SU-DHL-6 (cell line): ENCODE results near the gene INPP4A.

ENCODE experiments used
- H2AFZ ChIP-seq: fragments of 200-600 bp; sonication (generic); 2 replicates; pipeline ENCODE4 v1.6.1; 2014; ENCODE audit warnings: low read depth, mild to moderate bottlenecking, moderate library complexity, mixed read lengths, antibody characterized with exemption, low read length; ENCODE audit not compliant: severe bottlenecking
- H3F3A ChIP-seq: fragments of 200-600 bp; shearing (Covaris generic); 2 replicates; pipeline ENCODE4 v1.6.0; 2016; ENCODE audit warnings: antibody characterized with exemption, mild to moderate bottlenecking; ENCODE audit not compliant: insufficient read depth
- H3K27ac ChIP-seq: fragments of 200-600 bp; sonication (generic); 2 replicates; pipeline ENCODE4 v1.5.1; 2016; ENCODE audit warnings: low read depth, mild to moderate bottlenecking, low read length, moderate library complexity, mixed read lengths
- H3K27me3 ChIP-seq: fragments of 200-600 bp; sonication (generic), shearing (Covaris generic); 2 replicates; pipeline ENCODE4 v1.6.0; 2014; ENCODE audit warnings: mild to moderate bottlenecking, low read length
- H3K36me3 ChIP-seq: fragments of 200-600 bp; sonication (generic); 2 replicates; pipeline ENCODE4 v1.6.1; 2014; ENCODE audit warnings: mild to moderate bottlenecking, low read length, mixed read lengths
- H3K4me2 ChIP-seq: fragments of 300-600, 200-600 bp; shearing (Covaris generic), sonication (generic); 2 replicates; pipeline ENCODE4 v1.6.0; 2014; ENCODE audit warnings: low read length, low read depth, mild to moderate bottlenecking; ENCODE audit not compliant: poor library complexity, severe bottlenecking
- H3K4me3 ChIP-seq: fragments of 200-600 bp; sonication (generic); 2 replicates; pipeline ENCODE4 v1.5.1; 2014; ENCODE audit warnings: antibody characterized with exemption, low read length, mild to moderate bottlenecking, mixed read lengths; ENCODE audit not compliant: insufficient read depth, poor library complexity, severe bottlenecking
- H3K79me2 ChIP-seq: fragments of 200-600 bp; sonication (generic); 2 replicates; pipeline ENCODE4 v1.6.1; 2014; ENCODE audit warnings: mild to moderate bottlenecking, low read length, moderate library complexity; ENCODE audit not compliant: insufficient read depth
- H3K9ac ChIP-seq: fragments of 200-600 bp; sonication (generic); 2 replicates; pipeline ENCODE4 v1.7.0; 2014; ENCODE audit warnings: mild to moderate bottlenecking, low read length
- H3K9me2 ChIP-seq: fragments of 200-600 bp; sonication (generic); replicated peaks from 2 replicates; pipeline ENCODE4 v1.6.1; 2014; ENCODE audit warnings: low read length; ENCODE audit not compliant: insufficient read depth
- H3K9me3 ChIP-seq: fragments of 200-600 bp; sonication (generic); 2 replicates; pipeline ENCODE4 v1.6.1; 2014; ENCODE audit warnings: low read length, mixed read lengths; ENCODE audit not compliant: insufficient read depth
- H4K20me1 ChIP-seq: fragments of 200-600 bp; sonication (generic); 2 replicates; pipeline ENCODE4 v1.6.1; 2014; ENCODE audit warnings: low read depth, mild to moderate bottlenecking, antibody characterized with exemption, low read length, moderate library complexity, mixed read lengths
- CTCF ChIP-seq: fragments of 200-600 bp; sonication (generic); IDR thresholded peaks from one replicate; pipeline ENCODE4 v1.5.1; 2017; ENCODE audit warnings: antibody characterized with exemption, mild to moderate bottlenecking, low read length, moderate library complexity; ENCODE audit not compliant: insufficient read depth, poor library complexity, severe bottlenecking
- EZH2phosphoT487 ChIP-seq: fragments of 200-600 bp; sonication (generic), shearing (Covaris generic); conservative IDR thresholded peaks from 2 replicates; pipeline ENCODE4 v1.6.1; 2018; ENCODE audit warnings: mild to moderate bottlenecking, antibody characterized with exemption, low read length, moderate library complexity, mixed read lengths

INPP4A gene

DNA sequence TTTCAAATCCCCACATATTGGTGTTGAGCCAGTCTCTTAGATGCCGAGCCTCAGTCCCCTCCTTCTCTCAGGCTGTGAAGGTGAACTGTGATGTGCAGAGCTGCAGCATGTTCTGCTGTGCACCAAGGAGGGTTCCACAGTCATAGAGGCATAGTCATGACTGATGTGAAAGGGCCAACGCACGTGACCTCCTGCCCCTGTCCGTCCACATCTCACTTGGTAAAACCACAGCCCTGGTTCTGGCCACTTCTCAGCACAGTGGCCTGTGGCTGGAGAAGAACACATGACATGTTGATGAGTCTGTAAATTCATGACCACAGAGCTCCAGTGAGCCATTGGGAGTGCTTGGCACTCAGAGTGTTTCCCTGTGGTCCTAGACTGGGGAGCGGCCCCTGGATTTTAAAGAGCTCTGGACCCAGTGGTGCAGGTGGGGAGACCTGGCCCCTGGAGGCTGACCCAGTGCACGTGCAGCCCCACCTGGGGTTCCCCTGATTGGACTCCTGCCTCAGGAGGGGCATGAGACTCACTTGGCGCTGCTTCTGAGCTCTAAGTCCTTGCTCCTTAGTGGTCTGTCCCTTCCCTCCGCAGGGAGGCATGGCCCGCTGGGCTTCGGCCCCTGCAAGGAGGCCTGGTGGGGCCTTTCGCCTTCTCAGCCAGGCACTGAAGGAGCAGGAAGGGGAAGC is 25.3 kb downstream of the INPP4A start:
- Histone ChIP-seq H2AFZ (no peak overlapping the region), H3K9ac (no peak overlapping the region)

DNA sequence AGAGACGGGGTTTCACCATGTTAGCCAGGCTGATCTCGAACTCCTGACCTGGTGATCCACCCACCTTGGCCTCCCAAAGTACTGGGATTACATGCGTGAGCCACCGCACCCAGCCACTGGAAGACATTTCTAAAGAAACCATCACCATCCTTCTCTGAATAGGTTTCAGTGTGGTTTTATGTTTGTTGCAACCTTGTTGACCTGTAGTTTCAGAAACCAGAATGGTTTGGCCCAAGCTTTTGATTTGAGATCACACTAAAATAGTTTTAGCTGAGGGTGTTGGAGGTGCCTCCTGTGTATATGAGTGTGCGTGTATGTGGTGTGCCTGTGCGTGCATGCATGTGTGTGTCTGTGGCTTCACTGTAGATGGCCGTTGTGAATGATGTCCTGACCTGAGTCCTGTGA is 26.2 kb downstream of the INPP4A start:
- Histone ChIP-seq H3K9me3 (no peaks in the 10 kb centered on the region), H3K27me3 (no peaks in the 10 kb centered on the region), H3K27ac (no peak overlapping the region), H2AFZ (no peak overlapping the region), H3K4me2 (no peak overlapping the region), H3K9ac (no peak overlapping the region), H3F3A (no peaks in the 10 kb centered on the region), H4K20me1 (no peaks in the 10 kb centered on the region; the same call in 1 of the 2 replicates), H3K79me2 (no peaks in the 10 kb centered on the region), H3K4me3 (no peak overlapping the region), H3K36me3 (no peaks in the 10 kb centered on the region), H3K9me2 (no peaks in the 10 kb centered on the region)
- TF ChIP-seq EZH2phosphoT487 (no peak), CTCF (no peak)

More for the DNA sequence above, 25.3 kb downstream of the INPP4A start:
- no peak overlapping the region for H3K4me3 ChIP-seq
- H3K79me2 ChIP-seq: no peaks in the 10 kb centered on the region
- H3F3A ChIP-seq: no peaks in the 10 kb centered on the region
- H3K9me2 ChIP-seq: no peaks in the 10 kb centered on the region
- no peak overlapping the region for H3K4me2 ChIP-seq
- H3K36me3 ChIP-seq: no peaks in the 10 kb centered on the region
- no peaks in the 10 kb centered on the region for H3K27me3 ChIP-seq
- no peak overlapping the region for H3K27ac ChIP-seq
- H3K9me3 ChIP-seq: no peaks in the 10 kb centered on the region
- TF ChIP-seq CTCF (no peak), EZH2phosphoT487 (no peak)
- H4K20me1 ChIP-seq: no peaks in the 10 kb centered on the region; the same call in 1 of the 2 replicates

- no peaks in the 10 kb centered on the region for H3K9me2 ChIP-seq
- H3F3A ChIP-seq: no peaks in the 10 kb centered on the region
- H3K27me3 ChIP-seq: no peaks in the 10 kb centered on the region
- H3K79me2 ChIP-seq: no peaks in the 10 kb centered on the region
- no peaks in the 10 kb centered on the region for H3K9me3 ChIP-seq
- no peak overlapping the region for H2AFZ ChIP-seq
- no peak overlapping the region for H3K9ac ChIP-seq
- no peak overlapping the region for H3K4me2 ChIP-seq
- no peaks in the 10 kb centered on the region; the same call in 1 of the 2 replicates for H4K20me1 ChIP-seq
- no peak for TF ChIP-seq CTCF
- TF ChIP-seq EZH2phosphoT487: no peak
- H3K27ac ChIP-seq: no peak overlapping the region
- H3K4me3 ChIP-seq: no peak overlapping the region
- H3K36me3 ChIP-seq: no peaks in the 10 kb centered on the region
These were observed 26.9 kb downstream of the INPP4A start for GRCh38 chr2:98471402-98472131.
